ENCODE results near the gene LDLRAD3.

- TF ChIP-seq CTCF (conservative IDR thresholded peaks at IDR 0.05; ENCODE audit: low read length) (no peak), EZH2phosphoT487 (IDR thresholded peaks at IDR 0.05; ENCODE audit: borderline replicate concordance, low read depth, low read length) (no peak)
Observed at GRCh38 chr11:36155770-36156160, 211.9 kb downstream of the LDLRAD3 start.
